Gastrocnemius medialis (tissue), 4 donors: ENCODE measurements around the gene LRRC27.

Experiments
- POLR2A ChIP-seq, 2 donors: fragments of 450-650 bp; IDR thresholded peaks; one replicate each; pipeline ENCODE4 v1.6.1; 2017; ENCODE audit warnings: antibody characterized with exemption in 2 of 2, mild to moderate bottlenecking in 2 of 2, moderate library complexity in 2 of 2
- TF ChIP-seq, protein P1 (sequence below), 5 experiments: fragments of 450-650 bp in 3 of 5; fragments of 200-600 bp in 2 of 5; sonication (generic) in 2 of 5; IDR thresholded peaks in 4 of 5; conservative IDR thresholded peaks in 1 of 5; 1 replicate in 4 of 5; 2 replicates in 1 of 5; pipeline ENCODE4 v1.5.1; 2016 to 2019; ENCODE audit warnings: antibody characterized with exemption in 5 of 5, mild to moderate bottlenecking in 3 of 5, moderate library complexity in 3 of 5

DNA sequence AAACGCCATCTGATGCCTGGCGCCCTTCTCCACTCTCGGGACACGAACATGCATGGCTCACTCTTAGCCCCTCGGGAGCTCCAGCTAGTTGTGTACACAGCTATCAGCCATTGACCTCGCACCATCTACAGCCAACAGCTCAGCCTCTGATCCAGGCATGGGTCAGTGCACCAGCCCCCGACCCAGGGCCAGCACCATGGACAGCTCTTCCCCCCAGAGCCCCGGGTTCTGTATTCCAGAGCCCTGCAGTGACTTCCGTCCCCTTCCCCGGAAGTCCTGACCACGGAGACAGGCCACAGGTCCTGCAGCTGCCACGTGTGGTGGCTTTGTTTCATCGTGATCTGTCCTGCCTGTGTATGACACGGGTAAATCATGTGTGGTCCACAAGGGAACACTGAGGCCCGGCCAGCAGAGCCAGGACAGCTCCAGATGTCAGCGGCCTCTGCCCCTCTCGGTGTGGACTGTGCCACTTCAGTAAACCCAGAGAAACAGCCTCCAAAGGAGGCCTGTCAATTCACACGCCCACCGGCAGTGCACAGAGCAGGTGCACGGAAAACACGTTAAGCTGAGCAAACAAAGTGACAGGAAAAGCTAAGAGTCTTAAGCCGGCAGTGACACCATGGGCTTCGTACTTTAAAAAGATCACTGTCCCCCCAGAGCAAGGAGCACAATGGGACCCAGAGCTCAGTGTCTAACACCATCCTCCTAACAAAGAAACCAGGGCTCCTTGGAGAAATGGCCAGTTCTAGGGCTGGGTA, 37.3 kb upstream of the LRRC27 start:
- TF ChIP-seq, protein P1, sequence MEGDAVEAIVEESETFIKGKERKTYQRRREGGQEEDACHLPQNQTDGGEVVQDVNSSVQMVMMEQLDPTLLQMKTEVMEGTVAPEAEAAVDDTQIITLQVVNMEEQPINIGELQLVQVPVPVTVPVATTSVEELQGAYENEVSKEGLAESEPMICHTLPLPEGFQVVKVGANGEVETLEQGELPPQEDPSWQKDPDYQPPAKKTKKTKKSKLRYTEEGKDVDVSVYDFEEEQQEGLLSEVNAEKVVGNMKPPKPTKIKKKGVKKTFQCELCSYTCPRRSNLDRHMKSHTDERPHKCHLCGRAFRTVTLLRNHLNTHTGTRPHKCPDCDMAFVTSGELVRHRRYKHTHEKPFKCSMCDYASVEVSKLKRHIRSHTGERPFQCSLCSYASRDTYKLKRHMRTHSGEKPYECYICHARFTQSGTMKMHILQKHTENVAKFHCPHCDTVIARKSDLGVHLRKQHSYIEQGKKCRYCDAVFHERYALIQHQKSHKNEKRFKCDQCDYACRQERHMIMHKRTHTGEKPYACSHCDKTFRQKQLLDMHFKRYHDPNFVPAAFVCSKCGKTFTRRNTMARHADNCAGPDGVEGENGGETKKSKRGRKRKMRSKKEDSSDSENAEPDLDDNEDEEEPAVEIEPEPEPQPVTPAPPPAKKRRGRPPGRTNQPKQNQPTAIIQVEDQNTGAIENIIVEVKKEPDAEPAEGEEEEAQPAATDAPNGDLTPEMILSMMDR (IDR thresholded peaks at IDR 0.05 in 4 of 5, conservative IDR thresholded peaks at IDR 0.05 in 1 of 5), result no peak
- no peak for TF ChIP-seq POLR2A (IDR thresholded peaks at IDR 0.05)
